ENCODE measurements around the gene PLOD2.

PLOD2 gene

DNA sequence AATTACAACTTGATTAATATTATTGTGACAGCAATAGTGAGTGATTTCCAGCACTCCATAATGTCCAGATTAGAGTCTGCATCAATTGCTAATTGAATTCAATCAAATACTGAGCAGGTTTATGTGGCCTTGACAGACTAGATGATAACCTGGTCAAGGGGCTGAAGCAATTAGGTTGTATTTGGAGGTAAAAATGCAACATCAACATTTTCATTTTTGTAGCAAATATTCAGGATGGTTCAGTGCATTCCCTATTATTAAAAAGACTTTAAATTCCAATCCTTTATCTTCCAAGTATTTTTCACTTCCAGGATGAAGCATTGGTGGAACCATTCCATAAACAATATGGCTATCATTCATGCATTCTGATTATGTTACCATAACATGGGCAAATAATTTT lies 120.4 kb downstream of the PLOD2 start:
- no peak overlapping the region for H3K4me3 ChIP-seq (ENCODE audit: low read depth, low read length)
- in situ Hi-C loops (cut with HindIII; ENCODE audit: low sequenced_read_pairs): no loop called here
- DNase-seq (ENCODE audit: low read depth, low spot score): no peak
- no peak for TF ChIP-seq CTCF (IDR thresholded peaks at IDR 0.05; ENCODE audit: low read depth, low read length)

GRCh38 chr3:146037697-146038096 lies 123.3 kb downstream of the PLOD2 start:
- no peak for TF ChIP-seq CTCF (IDR thresholded peaks at IDR 0.05; ENCODE audit: low read depth, low read length)
- in situ Hi-C loops (cut with HindIII; ENCODE audit: low sequenced_read_pairs): no loop called here
- no peak for DNase-seq (ENCODE audit: low read depth, low spot score)
- no peak overlapping the region for H3K4me3 ChIP-seq (ENCODE audit: low read depth, low read length)

DNA sequence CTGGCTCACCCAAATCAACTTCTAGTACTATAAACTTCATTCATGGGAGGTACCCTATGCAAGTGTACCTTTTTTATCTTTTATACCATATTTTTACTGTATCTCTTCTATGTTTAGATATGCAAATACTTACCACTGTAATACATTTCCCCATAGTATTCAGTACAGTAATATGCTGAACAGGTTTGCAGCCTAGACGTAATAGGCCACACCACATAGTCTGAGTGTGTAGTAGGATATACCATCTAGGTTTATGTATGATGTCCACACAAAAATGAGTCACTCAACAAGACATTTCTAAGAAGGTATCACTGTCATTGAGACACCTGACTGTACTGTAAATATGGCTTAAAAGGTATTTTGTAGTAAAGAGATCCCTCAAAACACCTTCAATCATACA lies 124.7 kb downstream of the PLOD2 start:
- TF ChIP-seq CTCF (IDR thresholded peaks at IDR 0.05; ENCODE audit: low read depth, low read length): no peak
- in situ Hi-C loops (cut with HindIII; ENCODE audit: low sequenced_read_pairs): no loop called here
- no peak overlapping the region for H3K4me3 ChIP-seq (ENCODE audit: low read depth, low read length)
- no peak for DNase-seq (ENCODE audit: low read depth, low spot score)

GRCh38 chr3:146035366-146035765 lies 125.6 kb downstream of the PLOD2 start:
- DNase-seq (ENCODE audit: low read depth, low spot score): no peak
- no peak for TF ChIP-seq CTCF (IDR thresholded peaks at IDR 0.05; ENCODE audit: low read depth, low read length)
- in situ Hi-C loops (cut with HindIII; ENCODE audit: low sequenced_read_pairs): no loop called here

GRCh38 chr3:146033950-146034349 lies 127.0 kb downstream of the PLOD2 start:
- no peak overlapping the region for H3K4me3 ChIP-seq (ENCODE audit: low read depth, low read length)
- DNase-seq (ENCODE audit: low read depth, low spot score): no peak
- in situ Hi-C loops (cut with HindIII; ENCODE audit: low sequenced_read_pairs): no loop called here
- no peak for TF ChIP-seq CTCF (IDR thresholded peaks at IDR 0.05; ENCODE audit: low read depth, low read length)

More at GRCh38 chr3:146035366-146035765, 125.6 kb downstream of the PLOD2 start:
- no peak overlapping the region for H3K4me3 ChIP-seq (ENCODE audit: low read depth, low read length)

DNA sequence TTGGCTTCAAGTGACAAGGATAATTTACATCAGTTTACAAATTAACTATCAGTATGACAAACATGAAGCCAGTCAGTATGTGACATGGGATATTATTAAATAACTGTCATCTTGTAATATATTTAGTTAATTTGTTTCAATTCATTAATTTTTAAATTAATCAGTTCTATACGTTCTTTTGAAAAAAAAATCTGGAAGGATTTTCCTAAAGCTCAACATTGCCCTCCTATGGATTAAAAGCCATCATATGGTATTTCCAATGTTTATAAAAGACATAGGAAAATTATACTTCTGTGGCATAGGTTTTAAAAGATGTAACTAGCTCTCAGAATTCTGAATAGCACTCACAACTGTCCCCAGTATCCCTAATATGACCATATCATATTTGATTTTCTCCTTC lies 134.4 kb downstream of the PLOD2 start:
- in situ Hi-C loops (cut with HindIII; ENCODE audit: low sequenced_read_pairs): no loop called here
- DNase-seq (ENCODE audit: low read depth, low spot score): no peak
- H3K4me3 ChIP-seq (ENCODE audit: low read depth, low read length): no peak overlapping the region
- TF ChIP-seq CTCF (IDR thresholded peaks at IDR 0.05; ENCODE audit: low read depth, low read length): peak; percentile 4

DNA sequence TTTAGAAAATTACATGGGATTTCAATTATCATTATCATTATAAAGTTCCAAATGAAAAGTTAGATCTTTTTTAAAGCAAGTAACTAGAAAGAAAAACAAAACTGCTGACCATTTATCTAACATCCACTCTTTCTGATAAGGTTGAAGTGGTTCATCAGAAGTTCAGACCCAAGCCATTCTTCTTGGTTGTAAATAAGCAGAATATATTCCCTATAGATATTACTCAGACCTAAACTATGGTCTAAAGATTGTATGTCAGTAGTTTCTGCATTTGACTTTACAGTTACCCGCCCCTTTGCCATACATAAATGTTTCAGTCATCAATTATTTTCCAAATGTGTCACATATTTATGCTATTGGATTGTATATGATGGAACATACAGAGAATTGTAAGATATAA lies 136.7 kb downstream of the PLOD2 start:
- H3K4me3 ChIP-seq (ENCODE audit: low read depth, low read length): no peak overlapping the region

More for the DNA sequence above, 136.7 kb downstream of the PLOD2 start:
- in situ Hi-C loops (cut with HindIII; ENCODE audit: low sequenced_read_pairs): no loop called here
- no peak for TF ChIP-seq CTCF (IDR thresholded peaks at IDR 0.05; ENCODE audit: low read depth, low read length)
- DNase-seq (ENCODE audit: low read depth, low spot score): no peak

Data from astrocyte of the spinal cord (primary cell).